ENCODE results near the gene AMOTL2. TPM values are rescaled to one million over a fixed set of nuclear protein-coding genes. Genes with fewer than 3 reads are reported as not detected.

AMOTL2 gene
- total RNA-seq, 3 donors from 2014 or later: 78.3 to 281 (median 83.2) TPM

- peak in 1 of 2 donors; percentile 46 for DNase-seq (ENCODE audit: low spot score in 2 of 2)
- Histone ChIP-seq H3K9me3 (no peaks in the 10 kb centered on the region), H3K27ac (peak overlapping the region; percentile 97 to 100), H3K4me1 (peaks cover 27 to 41% of the 10 kb centered on the region in 2 donors), H3K27me3 (no peaks in the 10 kb centered on the region), H3K36me3 (no peaks in the 10 kb centered on the region), H3K4me3 (no peak overlapping the region)
- intact Hi-C loops (cut with DNase I; ENCODE audit: low total_unique reads): no loop called here
- TF ChIP-seq CTCF (IDR thresholded peaks at IDR 0.05) (no peak), POLR2AphosphoS5 (IDR thresholded peaks at IDR 0.05) (no peak), POLR2A (IDR thresholded peaks at IDR 0.05) (no peak)
Observed at GRCh38 chr3:134366928-134367811, 7.1 kb downstream of the AMOTL2 start.

- Histone ChIP-seq H3K4me1 (peaks cover 27 to 37% of the 10 kb centered on the region in 2 donors), H3K27ac (peak overlapping the region; percentile 97 to 100), H3K9me3 (no peaks in the 10 kb centered on the region), H3K4me3 (no peak overlapping the region), H3K36me3 (no peaks in the 10 kb centered on the region), H3K27me3 (no peaks in the 10 kb centered on the region)
- DNase-seq (ENCODE audit: low spot score in 2 of 2): peak in 1 of 2 donors; percentile 40
- intact Hi-C loops (cut with DNase I; ENCODE audit: low total_unique reads): no loop called here
- TF ChIP-seq POLR2AphosphoS5 (IDR thresholded peaks at IDR 0.05): no peak
- no peak for TF ChIP-seq CTCF (IDR thresholded peaks at IDR 0.05)
- TF ChIP-seq POLR2A (IDR thresholded peaks at IDR 0.05): no peak
Observed at GRCh38 chr3:134366221-134366927, 7.9 kb downstream of the AMOTL2 start.

GRCh38 chr3:134365766-134366065 is 8.5 kb downstream of the AMOTL2 start:
- H3K9me3 ChIP-seq: no peaks in the 10 kb centered on the region
- peak overlapping the region; percentile 97 to 100 for H3K27ac ChIP-seq
- TF ChIP-seq POLR2AphosphoS5 (IDR thresholded peaks at IDR 0.05): no peak
- TF ChIP-seq CTCF (IDR thresholded peaks at IDR 0.05): no peak
- no peak for TF ChIP-seq POLR2A (IDR thresholded peaks at IDR 0.05)
- H3K4me3 ChIP-seq: no peak overlapping the region
- peak in 1 of 2 donors; percentile 31 for DNase-seq (ENCODE audit: low spot score in 2 of 2)
- H3K4me1 ChIP-seq: peaks cover 22 to 34% of the 10 kb centered on the region in 2 donors
- H3K36me3 ChIP-seq: no peaks in the 10 kb centered on the region
- intact Hi-C loops (cut with DNase I; ENCODE audit: low total_unique reads): no loop called here
- H3K27me3 ChIP-seq: no peaks in the 10 kb centered on the region

- Histone ChIP-seq H3K27me3 (no peaks in the 10 kb centered on the region), H3K27ac (peak overlapping the region; percentile 97 to 100), H3K9me3 (no peaks in the 10 kb centered on the region), H3K36me3 (peaks cover 3% of the 10 kb centered on the region), H3K4me1 (peaks cover 19 to 34% of the 10 kb centered on the region in 2 donors), H3K4me3 (peak overlapping the region in 1 of 3 donors; percentile 57)
- intact Hi-C loops (cut with DNase I; ENCODE audit: low total_unique reads): loop anchor here (5.0 kb wide), 1 partner anchor 522 kb away; no protein-coding TSS in a partner anchor
- no peak for TF ChIP-seq CTCF (IDR thresholded peaks at IDR 0.05)
- TF ChIP-seq POLR2AphosphoS5 (IDR thresholded peaks at IDR 0.05): no peak
- no peak for TF ChIP-seq POLR2A (IDR thresholded peaks at IDR 0.05)
- peak in 1 of 2 donors; percentile 43 for DNase-seq (ENCODE audit: low spot score in 2 of 2)
Observed at GRCh38 chr3:134364936-134365765, 9.1 kb downstream of the AMOTL2 start.
